NCI-H526 (cell line): ENCODE results near the gene CALML6.

Source experiments
- DNase-seq, 2 experiments: peaks; one replicate each; lab custom pipeline; 2025; lab: John Stamatoyannopoulos, UW

Gene CALML6

GRCh38 chr1:1965546-1965945 lies 50.5 kb downstream of the CALML6 start:
- no peak for DNase-seq

DNA sequence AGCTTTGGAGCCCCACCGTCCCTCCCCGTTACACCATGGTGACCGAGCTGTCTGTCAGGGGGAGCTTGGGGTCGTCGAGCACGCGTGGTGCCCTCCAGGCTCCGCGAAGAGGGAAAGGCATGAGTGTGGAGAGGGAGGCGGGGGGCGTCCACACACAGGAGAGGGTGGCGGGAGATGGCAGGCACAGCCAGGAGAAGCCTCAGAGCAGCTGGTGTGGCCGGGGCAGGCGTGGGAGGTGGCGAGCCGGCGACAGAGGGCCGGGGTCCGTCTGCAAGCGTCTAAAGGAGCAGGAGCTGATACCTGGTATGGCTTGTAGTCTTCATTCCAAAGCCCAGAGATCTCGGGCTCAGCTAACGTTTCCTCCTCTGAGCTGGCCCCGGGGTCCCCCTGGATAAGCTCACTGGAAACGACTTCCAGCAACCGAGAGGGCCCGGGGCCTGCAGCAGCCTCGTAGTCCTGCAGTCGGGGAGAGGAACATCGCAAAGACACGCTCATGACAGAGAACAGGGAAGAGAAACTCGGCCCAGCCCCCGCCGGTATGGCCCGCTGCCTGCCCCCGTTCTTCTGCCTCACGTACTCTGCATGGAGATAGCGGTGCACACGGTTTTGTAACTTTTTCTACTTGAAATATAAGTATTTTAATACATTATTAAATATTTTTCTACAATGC lies 51.1 kb downstream of the CALML6 start:
- no peak for DNase-seq
